DLD1 (cell line): ENCODE data around the gene SCYGR1.
"Not testable (repeated sequence)": the region's sequence is repeated elsewhere in the genome, so short reads cannot be mapped to it uniquely, and the experiment has no call there.

Source experiments
- in situ Hi-C: cut with HindIII; loops from 2 replicates; pipeline ENCODE4 v1.10.0; 2017; ENCODE audit warnings: low sequenced_read_pairs

SCYGR1 gene

DNA sequence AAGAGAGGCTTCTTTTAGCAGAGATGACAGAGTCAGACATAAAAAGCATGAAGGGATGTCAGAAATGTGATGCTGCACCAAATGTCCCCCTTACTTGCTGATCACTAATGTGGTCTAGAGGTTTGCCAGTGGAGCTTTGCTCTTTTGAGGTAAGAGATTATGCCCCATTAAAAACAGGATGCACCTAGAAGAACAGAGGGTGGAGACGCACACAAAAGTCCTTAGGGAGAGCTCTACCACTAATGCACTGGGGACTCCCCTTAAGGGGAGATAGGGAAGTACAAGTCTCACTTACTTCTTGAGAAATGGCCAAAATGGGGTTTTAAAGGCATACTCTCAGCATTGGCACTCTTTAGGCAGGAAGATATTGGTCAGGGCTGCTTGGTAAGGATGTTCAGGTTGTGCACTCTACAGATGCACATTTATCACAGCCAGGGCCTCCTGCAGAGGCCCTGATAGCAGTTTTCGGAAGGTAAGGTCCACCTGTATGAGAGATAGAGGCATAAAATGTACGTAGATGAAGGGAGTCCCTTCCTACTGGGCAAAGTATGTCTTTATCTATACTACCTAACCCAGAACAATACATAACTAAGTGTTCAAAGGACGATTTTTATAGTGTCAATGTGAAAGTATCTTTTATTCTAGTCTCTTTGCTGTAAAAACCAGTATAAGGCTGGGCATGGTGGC is 17.0 kb upstream of the SCYGR1 start:
- in situ Hi-C loops, result no loop called here

DNA sequence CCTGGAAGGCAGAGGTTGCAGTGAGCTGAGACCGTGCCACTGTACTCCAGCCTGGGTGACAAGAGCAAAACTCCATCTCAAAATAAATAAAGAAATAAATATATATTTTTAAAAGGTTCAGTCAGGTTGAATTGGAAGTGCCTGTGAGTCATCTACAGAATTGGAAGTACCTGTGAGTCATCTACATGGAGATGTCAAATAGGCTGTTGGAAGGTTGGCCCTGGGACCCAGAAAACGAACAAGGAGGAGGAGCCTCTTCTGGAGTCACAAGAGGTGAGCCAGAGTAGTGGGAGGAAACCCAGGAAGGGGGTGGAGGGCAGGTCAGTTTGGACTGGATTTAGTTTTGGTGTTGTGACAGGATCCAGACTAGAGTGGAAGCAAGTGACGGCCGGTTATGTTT is 15.2 kb upstream of the SCYGR1 start:
- in situ Hi-C loops, result no loop called here

DNA sequence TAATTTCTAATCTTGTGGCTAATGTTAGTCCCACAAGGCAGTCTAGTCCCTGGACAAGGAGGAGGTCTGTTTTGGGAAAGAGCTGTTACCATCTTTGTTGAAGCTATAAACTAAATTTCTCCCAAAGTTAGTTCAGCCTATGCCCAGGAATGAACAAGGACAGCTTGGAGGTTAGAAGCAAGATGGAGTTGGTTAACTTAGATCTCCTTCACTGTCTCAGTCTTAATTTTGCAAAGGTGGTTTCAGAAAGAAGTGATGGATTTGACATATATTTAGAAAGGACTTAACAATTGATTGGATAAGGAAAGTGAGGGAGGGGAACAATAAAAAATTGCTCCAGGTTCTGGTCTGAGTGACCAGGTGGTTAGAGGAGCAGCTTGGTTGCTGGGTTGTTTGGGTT is 14.6 kb upstream of the SCYGR1 start:
- in situ Hi-C loops, result no loop called here

DNA sequence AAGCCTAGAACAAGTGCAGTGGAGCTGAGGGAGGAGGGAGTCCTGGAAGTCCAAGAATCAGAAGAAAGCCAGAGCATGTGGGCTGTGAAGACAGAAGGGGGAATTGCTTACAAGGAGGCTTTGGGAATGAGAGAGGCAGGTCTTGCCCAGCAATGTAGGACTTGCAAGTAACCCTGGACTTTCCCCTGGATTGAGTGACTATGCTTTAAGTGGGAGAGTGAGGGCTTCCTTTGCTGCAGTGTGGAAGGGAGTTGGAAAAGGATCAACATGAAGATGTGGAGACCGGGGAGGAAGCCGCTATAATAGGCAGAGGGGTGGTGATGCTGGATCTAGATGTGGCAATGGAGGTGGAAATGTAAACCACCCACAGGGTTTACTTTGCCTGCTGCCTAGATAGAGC is 13.8 kb upstream of the SCYGR1 start:
- in situ Hi-C loops, result no loop called here

DNA sequence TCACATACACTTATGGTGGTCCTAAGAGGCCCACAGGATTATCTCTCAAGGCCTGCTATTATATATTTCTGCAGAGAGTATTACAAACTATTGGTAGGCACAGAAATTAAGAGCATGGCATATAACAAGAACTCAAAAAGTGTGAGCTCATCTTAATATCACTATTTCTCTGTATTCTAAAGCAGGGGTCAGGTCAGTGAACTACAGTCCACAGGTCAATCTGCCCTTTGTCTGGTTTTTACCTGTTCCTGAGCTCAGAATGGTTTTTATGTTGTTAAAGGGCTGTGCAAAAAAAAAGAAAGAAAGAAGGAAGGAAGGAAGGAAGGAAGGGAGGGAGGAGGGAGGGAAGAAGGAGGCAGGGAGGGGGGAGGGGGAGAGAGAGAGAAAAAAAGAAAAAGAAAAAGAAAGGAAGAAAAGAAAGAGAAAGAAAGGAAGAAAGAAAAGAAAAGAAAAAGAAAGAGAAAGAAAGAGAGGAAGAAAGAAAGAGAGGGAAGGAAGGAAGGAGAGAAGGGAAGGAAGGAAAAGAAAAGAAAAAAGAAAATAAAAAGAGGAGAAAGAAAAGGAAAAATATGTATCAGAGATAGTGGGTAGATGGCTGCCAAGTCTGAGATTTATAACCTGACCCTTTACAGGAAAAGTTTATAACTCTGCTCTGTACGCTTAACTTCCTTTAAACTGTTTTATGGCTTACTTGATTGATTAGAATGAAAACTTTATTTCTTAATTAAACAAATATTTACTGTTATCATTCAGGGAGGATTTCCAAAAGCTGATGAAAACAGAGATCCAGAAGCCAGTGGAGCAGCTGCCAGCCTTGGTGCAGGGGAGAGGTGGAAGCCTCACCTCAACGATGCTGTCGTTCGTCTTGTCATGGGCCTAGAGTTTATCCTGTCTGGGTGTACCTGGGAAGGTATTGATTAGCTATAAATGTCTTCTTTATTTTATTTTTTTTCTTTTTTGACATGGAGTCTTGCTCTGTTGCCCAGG is 11.2 kb upstream of the SCYGR1 start:
- in situ Hi-C loops, result no loop called here

DNA sequence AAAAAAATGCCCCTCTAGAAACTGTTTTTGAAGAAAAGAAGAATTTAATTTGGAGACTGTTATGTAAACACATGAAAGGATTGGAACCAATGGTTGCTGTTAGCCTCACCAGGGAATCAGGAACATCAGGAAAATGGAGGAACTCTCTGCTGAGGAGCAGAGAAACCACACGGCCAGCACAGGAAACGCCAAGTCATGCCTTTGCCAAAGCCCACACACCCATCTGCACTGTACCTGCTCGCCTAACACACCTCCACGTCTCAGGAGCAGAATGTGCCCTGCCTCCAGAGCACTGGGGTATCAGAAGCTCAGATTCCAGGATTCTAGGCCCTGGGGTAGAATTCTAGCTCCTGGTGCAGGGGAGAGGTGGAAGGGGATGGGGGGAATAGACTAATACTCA is 9.8 kb upstream of the SCYGR1 start:
- in situ Hi-C loops, result no loop called here

DNA sequence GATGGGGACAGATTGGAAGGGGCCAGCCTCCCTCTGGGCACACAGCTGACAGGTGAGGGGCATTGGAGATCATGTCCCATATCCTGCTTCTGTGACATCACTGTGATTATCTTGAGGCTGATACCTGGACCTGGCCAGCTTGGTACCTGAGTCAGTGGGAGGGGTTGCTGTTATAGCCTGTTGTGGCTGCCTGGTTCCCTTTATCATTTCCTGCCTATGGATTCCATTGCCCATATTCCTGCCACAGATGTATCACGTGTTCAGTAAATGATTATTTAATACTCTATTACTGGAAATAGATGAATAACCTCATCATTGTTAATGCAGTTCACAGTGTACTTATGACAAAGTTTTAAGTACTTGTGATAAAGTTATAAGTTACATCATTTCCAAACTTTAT is 7.8 kb upstream of the SCYGR1 start:
- in situ Hi-C loops, result no loop called here

DNA sequence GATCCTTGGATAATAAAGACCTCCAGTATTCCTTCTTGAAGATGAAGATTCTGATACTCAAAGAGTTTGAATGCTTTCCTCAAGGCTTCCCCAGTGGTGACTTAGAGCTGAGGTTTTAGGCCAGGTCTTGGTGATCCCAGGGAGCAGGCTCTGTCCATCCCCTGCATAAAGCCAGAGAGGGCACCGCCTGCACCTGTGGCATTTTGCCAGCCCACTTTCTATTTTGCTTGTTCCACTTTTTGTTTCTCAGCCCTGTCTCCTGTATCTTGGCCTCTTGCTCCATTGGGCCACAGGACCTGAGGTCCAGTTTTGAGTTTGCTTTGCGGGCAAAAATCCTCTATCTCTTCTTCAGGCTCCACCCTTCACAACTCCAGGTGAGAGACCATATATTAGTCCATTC is 6.7 kb upstream of the SCYGR1 start:
- in situ Hi-C loops, result no loop called here

DNA sequence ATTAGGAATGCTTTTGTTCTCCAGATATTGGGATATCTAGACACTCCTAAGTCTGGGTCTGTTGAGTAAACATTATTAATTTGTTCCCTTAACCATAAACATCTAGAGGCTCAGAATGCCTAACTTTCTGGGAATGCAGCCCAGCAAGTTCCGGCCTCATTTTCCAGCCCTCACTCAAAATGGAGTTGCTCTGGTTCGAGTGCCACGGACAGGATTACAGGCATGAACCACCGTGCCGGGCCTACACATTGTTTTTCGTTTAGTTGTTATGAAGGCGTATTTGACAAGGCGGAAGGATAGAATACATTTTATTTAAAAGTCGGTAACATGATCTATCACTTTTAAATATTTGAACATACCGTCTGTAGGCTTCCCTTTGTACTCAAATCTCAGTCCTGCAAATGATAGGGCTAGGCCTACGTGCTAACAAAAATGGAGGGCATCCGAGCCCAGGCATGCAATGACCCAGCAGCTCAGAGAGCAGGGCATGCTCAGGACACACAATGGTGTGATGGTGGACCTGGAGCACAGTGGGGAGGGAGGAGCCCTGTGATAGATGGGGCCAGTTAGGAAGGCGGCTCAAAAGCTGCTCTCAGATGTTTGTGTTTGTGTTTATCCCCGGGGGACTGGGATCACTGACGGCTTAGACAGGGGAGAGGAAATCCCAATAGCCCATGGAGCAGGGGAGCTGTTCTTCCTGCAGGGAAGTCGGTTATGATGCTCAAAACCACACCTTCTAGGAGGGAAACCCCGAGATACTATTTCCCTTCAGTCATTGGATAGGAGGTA is 2.9 kb upstream of the SCYGR1 start:
- in situ Hi-C loops, result no loop called here

DNA sequence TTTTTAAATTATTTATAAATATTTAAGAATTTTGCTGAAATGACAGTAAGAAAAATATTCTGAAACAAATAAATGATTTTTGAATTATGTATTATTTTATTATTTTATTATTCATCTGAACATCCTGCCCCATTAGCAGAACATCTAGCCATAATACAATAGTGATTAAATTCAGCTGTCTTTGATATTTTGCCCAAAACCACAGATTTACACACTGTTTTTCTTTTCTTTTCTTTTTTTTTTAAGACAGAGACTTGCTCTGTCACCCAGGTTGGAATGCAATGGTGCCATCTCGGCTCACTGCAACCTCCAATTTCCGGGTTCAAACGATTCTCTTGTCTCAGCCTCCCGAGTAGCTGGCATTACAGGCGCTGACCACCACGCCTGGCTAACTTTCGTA is 1.9 kb upstream of the SCYGR1 start:
- in situ Hi-C loops, result no loop called here

DNA sequence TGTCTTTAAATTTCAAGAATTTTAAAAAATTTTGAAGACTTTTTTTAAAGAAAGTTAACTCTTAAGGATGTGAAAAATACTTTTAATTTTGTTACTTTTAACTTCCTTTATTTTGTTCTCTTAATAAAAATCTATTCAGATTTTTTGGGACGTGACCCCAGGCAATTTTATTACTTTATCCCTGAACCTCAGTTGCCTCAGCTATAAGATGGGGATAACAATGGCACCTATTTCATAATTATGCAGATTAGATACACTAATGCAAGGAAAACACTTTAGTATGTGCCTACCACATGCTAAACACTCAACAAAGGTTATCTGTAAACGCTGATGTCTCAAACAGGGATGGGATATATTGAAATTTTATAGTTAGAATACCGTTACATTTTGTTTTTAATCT is 1.5 kb upstream of the SCYGR1 start:
- in situ Hi-C loops, result no loop called here

DNA sequence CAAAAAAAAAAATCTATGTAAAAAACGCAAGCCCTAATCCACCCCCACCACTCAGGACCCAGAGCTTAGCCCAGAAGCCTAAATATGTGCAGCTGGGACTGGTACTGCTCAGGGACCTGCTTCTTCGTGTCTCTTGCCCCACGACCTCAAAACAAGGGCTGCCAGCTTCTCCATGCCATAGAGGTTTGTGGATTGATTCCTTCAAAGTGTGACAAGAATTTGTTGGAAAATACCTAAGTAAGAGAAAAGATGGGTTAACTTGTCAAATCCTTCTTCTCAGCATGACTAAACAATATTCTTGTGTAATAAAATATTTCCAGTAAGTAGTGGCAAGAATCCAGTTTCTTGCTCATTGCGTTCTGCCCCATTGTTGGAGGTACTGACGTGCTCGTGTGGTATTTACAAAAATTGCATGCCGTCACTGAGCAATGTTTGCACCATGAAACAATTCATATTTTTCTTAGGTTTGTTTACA is 825 bp upstream of the SCYGR1 start:
- in situ Hi-C loops, result no loop called here

DNA sequence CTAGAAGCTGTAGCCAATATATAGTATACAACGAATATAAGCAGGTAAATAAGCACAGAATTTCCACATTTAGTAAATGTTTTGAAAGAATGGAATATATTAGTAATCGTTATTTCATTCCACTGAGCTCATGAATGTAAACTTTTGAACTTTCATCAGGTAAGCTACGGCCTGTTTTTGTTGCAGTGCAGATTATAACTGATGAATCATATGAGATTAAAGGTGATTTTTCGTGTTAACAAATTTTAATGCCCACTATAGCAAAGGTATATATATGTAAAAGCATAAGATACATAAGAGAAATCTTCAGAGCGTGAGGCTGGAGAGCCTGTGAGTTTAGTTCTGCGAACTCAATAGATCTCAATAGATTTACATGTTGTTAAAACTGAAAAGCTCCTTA is 1.1 kb downstream of the SCYGR1 start:
- in situ Hi-C loops, result no loop called here

DNA sequence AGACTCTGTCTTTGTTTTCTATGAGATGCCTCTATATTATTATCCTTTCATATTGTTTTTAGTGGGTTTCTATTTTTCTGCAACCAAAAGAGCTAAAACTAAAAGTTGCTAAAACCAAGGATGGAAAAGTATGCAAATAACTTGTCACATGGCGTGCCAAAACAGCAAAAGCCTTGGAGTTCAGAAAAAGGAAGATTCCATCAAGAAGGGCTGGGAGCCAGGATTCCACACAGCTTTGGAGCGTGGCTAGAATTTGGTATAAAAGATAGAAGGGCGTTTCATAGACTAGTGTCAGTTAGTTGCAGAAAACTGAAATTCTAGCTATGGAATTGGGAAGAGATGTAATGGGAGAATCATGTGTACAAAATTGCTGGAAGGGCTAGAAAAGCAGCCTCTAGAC is 4.1 kb downstream of the SCYGR1 start:
- in situ Hi-C loops, result no loop called here

DNA sequence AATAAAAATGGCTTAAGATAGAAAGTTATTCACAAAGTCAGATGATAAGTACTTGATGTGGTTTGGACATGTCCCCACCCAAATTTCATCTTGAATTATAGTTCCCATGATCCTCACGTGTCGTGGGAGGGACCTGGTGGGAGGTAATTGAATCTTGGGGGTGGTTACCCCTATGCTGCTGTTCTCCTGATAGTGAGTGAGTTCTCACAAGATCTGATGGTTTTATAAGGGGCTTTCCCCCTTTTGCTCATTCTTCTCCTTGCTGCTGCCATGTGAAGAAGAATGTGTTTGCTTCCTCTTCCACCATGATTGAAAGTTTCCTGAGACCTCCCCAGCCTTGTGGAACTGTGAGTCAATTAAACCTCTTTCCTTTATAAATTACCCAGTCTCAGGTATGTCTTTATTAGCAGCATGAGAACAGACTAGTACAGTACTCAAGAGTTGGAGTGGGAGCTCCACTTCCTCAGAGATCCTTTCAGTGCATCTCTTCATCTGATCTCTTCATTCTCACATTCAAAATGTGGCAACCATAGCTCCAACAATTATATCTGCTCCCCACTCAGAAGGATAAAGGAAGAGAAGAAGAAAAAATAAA is 5.4 kb downstream of the SCYGR1 start:
- in situ Hi-C loops, result not testable (repeated sequence)

DNA sequence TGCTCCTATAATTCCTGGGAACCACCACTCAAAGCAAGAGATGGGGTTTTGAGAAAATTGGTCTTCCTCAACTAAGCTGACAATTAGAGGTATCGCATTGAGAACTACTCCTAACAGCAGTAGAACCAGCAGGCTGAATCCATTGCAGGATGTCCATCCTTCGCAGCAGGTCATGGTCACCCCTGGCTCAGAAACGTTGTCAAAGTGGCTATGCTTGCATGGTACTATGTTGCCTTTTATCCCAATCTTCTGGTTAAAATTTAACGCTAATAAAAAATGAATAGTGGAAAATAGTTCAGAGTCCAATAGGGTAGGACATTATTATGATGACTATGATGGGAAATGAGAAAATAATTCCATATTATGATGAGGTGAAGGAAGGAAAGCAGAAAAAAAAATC is 8.7 kb downstream of the SCYGR1 start, which contains the start of gene TM4SF20:
TSS of gene TM4SF20 (minus strand) at position 212 of the 400 bp plus-strand sequence. CDS start at position 174, 38 bp downstream.
- in situ Hi-C loops, result no loop called here

DNA sequence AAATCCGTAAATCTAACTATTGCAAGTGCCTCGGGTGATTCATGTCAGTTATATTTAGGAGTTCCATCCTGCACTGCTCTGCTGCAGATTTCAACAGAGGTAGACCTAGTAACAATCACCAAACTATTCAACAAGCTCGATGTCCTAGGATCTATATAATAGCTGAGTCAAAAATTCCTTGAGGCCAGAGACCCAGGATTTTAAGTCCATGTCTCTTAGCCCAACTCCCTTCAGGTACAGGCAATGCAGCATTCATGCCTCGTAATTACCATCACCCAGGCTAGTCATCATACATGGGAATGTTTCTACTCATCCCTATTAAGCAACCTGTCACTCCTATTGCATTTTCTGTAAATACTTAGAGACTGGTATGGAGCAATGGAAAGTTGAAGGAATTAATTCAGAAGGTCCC is 9.4 kb downstream of the SCYGR1 start:
- in situ Hi-C loops, result no loop called here

DNA sequence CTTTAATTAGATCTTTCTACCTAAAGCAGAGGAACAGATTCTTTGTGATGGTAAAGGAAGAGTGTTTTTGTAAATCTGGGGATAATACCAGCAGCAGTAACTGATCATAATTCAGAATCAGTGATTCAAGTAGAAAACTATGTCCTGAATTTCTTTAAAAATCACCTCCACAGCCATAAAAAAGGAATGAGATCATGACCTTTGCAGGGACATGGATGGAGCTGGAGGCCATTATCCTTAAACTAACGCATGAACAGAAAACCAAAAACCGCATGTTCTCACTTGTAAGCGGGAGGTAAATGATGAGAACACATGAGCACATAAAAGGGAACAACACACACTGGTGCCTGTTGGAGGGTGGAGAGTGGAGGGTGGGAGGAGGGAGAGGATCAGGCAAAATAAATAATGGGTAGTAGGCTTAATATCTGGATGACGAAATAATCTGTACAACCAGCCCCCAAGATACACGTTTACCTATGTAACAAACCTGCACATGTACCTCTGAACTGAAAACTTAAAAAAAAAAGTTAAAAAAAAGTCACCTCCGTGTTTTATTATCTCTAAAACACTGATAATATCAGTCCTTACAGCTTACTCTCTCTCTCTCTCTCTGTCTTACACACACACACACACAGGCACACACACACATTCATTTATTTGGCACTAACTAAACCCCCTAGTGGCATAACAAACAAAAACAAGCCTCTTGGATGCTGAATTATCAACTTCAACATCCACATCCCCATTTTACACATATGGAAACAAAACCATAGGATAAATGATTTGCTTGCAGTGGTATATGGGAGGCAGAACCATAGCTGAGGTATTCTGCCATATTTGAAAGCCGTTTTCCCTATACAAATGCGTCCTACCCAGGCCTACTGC is 10.0 kb downstream of the SCYGR1 start:
- in situ Hi-C loops, result no loop called here

DNA sequence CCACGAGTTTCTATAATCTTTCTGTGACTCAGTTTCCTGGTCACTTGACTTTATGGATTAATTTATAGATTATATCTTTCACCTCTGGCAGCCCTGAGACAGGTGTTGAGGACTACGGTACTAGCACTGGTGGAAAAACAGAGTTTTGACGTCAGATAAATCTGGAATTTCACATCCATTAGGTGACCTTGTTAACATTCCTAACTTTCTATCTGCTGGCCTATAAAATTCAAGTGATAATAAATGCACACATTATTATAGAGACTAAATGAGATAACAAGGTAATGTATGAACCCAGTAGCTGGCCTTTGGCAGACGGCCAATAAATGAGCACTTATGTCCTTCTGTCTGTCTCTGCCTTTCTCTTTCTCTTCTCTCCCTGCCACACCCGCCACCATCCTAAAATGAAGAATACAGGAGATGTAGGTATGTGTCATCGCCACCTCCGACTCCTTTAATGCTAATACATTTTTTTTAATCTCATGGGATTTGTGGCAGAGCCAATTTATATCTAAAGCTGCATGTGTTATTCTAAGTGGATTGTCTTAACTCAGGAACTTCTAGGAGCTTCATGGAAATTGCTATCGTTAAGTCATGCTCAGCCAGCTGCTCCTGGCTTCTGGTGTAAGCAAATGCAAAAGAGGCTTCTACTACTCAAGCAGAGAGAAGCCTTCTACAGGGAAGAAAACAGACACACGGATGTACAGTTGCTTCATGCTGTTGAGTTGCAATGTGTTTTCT is 10.9 kb downstream of the SCYGR1 start:
- in situ Hi-C loops, result no loop called here
